NT2/D1 (cell line): ENCODE measurements around the gene NR3C1.

Experiments used
- DNase-seq: peaks from one replicate; pipeline ENCODE4 v3.0.0-alpha.2; 2011; ENCODE audit warnings: low read depth, low spot score
- H3K27me3 ChIP-seq: 2 replicates; pipeline ENCODE4 v1.6.0; 2011; ENCODE audit warnings: mild to moderate bottlenecking; ENCODE audit not compliant: insufficient read length, insufficient read depth
- H3K36me3 ChIP-seq: 2 replicates; pipeline ENCODE4 v1.6.1; 2011; ENCODE audit warnings: mild to moderate bottlenecking, low read length, mixed read lengths; ENCODE audit not compliant: insufficient read depth, insufficient read length
- H3K4me1 ChIP-seq: 2 replicates; pipeline ENCODE4 v1.5.1; 2011; ENCODE audit not compliant: insufficient read depth, insufficient read length
- H3K4me3 ChIP-seq: 2 replicates; pipeline ENCODE4 v1.5.1; 2011; ENCODE audit warnings: low read depth; ENCODE audit not compliant: insufficient read length
- H3K9ac ChIP-seq: 2 replicates; pipeline ENCODE4 v1.6.0; 2011; ENCODE audit warnings: low read depth; ENCODE audit not compliant: insufficient read length
- H3K9me3 ChIP-seq: 2 replicates; pipeline ENCODE4 v1.5.1; 2011; ENCODE audit warnings: mild to moderate bottlenecking, low read length; ENCODE audit not compliant: insufficient read depth
- SUZ12 ChIP-seq: IDR thresholded peaks from 2 replicates; pipeline ENCODE4 v1.6.1; 2011; ENCODE audit not compliant: insufficient read length, insufficient read depth; ENCODE audit errors: extremely low read depth
- YY1 ChIP-seq: IDR thresholded peaks from 2 replicates; pipeline ENCODE4 v1.6.1; 2011; ENCODE audit not compliant: insufficient read length, insufficient read depth
- ZNF274 ChIP-seq: IDR thresholded peaks from 2 replicates; pipeline ENCODE4 v1.6.1; 2011; ENCODE audit warnings: mild to moderate bottlenecking, low read depth, low read length

Gene NR3C1

GRCh38 chr5:143432658-143433239 lies 29.3 kb upstream of the NR3C1 start:
- Histone ChIP-seq H3K9me3 (no peaks in the 10 kb centered on the region), H3K36me3 (no peaks in the 10 kb centered on the region), H3K9ac (no peak overlapping the region), H3K4me1 (no peaks in the 10 kb centered on the region), H3K27me3 (no peaks in the 10 kb centered on the region), H3K4me3 (no peak overlapping the region)
- TF ChIP-seq SUZ12, result no peak
- no peak for TF ChIP-seq YY1
- TF ChIP-seq ZNF274, result no peak
- DNase-seq, result no peak

- TF ChIP-seq YY1 (no peak), ZNF274 (no peak), SUZ12 (no peak)
- Histone ChIP-seq H3K27me3 (no peaks in the 10 kb centered on the region), H3K9me3 (no peaks in the 10 kb centered on the region), H3K4me1 (no peaks in the 10 kb centered on the region), H3K36me3 (no peaks in the 10 kb centered on the region), H3K9ac (no peak overlapping the region), H3K4me3 (no peak overlapping the region)
- no peak for DNase-seq
These were observed 28.3 kb upstream of the NR3C1 start for GRCh38 chr5:143431789-143432188.

- H3K4me3 ChIP-seq, result no peak overlapping the region
- TF ChIP-seq SUZ12 (no peak), ZNF274 (no peak), YY1 (no peak)
- no peaks in the 10 kb centered on the region for H3K4me1 ChIP-seq
- no peaks in the 10 kb centered on the region for H3K27me3 ChIP-seq
- no peaks in the 10 kb centered on the region for H3K9me3 ChIP-seq
- no peak overlapping the region for H3K9ac ChIP-seq
- no peak for DNase-seq
- no peaks in the 10 kb centered on the region for H3K36me3 ChIP-seq
These were observed 25.4 kb upstream of the NR3C1 start for GRCh38 chr5:143428738-143429420.

GRCh38 chr5:143428155-143428554 lies 24.7 kb upstream of the NR3C1 start:
- Histone ChIP-seq H3K4me3 (no peak overlapping the region), H3K9ac (no peak overlapping the region), H3K27me3 (no peaks in the 10 kb centered on the region), H3K9me3 (no peaks in the 10 kb centered on the region), H3K4me1 (no peaks in the 10 kb centered on the region), H3K36me3 (no peaks in the 10 kb centered on the region)
- DNase-seq, result no peak
- TF ChIP-seq YY1, result no peak
- no peak for TF ChIP-seq ZNF274
- TF ChIP-seq SUZ12, result no peak

- Histone ChIP-seq H3K9me3 (no peaks in the 10 kb centered on the region), H3K4me1 (no peaks in the 10 kb centered on the region), H3K9ac (no peak overlapping the region), H3K36me3 (no peaks in the 10 kb centered on the region), H3K27me3 (no peaks in the 10 kb centered on the region), H3K4me3 (no peak overlapping the region)
- no peak for TF ChIP-seq YY1
- DNase-seq, result no peak
These were observed 23.7 kb upstream of the NR3C1 start for GRCh38 chr5:143427122-143427735.

- Histone ChIP-seq H3K9ac (no peak overlapping the region), H3K9me3 (no peaks in the 10 kb centered on the region), H3K4me3 (no peak overlapping the region), H3K27me3 (no peaks in the 10 kb centered on the region), H3K4me1 (no peaks in the 10 kb centered on the region), H3K36me3 (no peaks in the 10 kb centered on the region)
- DNase-seq, result no peak
- TF ChIP-seq ZNF274, result no peak
These were observed 23.0 kb upstream of the NR3C1 start for GRCh38 chr5:143426437-143426991.

GRCh38 chr5:143425835-143426234 lies 22.3 kb upstream of the NR3C1 start:
- TF ChIP-seq ZNF274 (no peak), SUZ12 (no peak), YY1 (no peak)
- no peak for DNase-seq
- H3K4me1 ChIP-seq, result no peaks in the 10 kb centered on the region
- no peaks in the 10 kb centered on the region for H3K36me3 ChIP-seq
- H3K27me3 ChIP-seq, result no peaks in the 10 kb centered on the region
- H3K9ac ChIP-seq, result no peak overlapping the region
- H3K4me3 ChIP-seq, result no peak overlapping the region
- no peaks in the 10 kb centered on the region for H3K9me3 ChIP-seq
